Activated naive CD8-positive, alpha-beta T cell treated with anti-CD3 and anti-CD28 coated beads, Interleukin-2, amount 50 U/mL, for 16 hours (primary cell): Measurements from ENCODE around the gene PAK6.

ENCODE experiments used
- DNase-seq: peaks from one replicate; pipeline ENCODE4 v3.0.0-alpha.2; 2020; ENCODE audit warnings: low read depth, low spot score

The PAK6 gene

DNA sequence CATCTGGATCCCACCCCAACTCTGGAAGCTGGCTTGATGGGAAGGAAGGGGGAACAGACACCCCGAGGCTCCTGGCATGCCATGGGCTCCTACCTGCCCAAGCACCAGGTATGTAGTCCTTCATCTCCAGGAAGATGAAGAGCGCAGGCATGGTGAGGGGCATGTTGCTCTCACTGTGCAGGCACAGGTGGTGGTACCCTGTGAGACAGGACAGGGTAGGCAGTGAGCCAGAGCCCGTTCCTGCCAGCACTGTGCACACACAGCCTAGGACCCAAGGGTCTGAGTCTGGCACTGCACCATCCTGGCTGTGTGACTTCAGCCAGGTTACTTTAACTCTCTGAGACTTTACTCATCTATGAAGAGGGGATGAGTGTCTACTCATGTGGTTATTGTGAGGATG is 53.4 kb downstream of the PAK6 start:
- no peak for DNase-seq

GRCh38 chr15:40293006-40293405 is 54.1 kb downstream of the PAK6 start:
- no peak for DNase-seq

- no peak for DNase-seq
These were observed 55.3 kb downstream of the PAK6 start for GRCh38 chr15:40293905-40294895.

DNA sequence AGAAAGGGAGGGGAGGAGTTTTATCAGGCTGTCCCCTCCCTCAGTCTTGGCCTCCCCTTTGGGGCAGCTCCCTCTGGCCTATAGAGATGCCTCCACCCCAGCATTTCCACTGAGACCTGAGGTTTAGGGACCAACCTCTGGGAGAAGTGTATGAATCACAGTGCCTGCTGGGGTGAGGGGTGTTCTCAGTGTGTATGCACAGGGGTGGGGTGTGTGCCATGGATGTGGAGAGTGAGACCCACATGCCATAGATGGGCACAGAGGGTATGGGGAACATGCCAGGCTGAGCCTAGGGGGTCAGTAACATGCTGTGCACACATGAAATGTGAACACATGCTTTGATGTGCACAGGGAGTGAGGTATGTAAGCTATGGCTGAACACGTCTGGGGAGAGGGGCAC is 56.4 kb downstream of the PAK6 start:
- no peak for DNase-seq

GRCh38 chr15:40295877-40296560 is 57.2 kb downstream of the PAK6 start:
- DNase-seq, result no peak

DNA sequence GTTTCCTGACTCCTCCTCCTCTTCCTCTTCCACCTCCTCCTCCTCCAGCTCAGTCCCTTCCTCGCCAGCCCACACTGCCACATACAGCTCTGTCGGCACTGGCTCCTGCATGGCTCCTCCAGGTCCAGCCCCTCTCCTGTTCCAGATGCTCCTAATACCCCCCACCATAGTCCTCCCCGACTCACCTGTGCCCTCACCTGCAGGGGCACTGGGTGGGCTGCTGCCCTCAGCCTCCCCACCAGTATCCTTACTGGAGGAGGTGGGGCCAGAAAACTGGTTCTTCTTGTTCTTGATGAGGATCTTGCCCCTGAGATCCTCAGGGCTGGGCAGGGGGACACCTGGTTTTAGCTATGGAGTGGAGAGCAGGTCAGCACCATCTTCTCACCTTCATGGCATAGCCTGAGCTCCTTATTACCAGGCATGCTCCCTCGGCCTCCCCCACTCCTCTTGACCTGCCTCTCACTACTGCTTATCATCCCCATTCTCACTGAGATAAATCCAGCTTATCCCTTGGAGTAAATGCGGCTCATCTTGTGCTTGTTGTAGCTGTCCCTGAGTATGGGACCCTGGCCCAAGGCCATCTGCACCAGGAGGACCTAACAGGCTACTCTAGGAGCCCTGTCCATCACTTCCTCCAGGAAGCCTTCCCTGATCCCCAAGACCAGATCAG is 57.8 kb downstream of the PAK6 start:
- DNase-seq, result no peak

- no peak for DNase-seq
These were observed 58.5 kb downstream of the PAK6 start for GRCh38 chr15:40297356-40297755.

- no peak for DNase-seq
These were observed 59.5 kb downstream of the PAK6 start for GRCh38 chr15:40298216-40298935.

GRCh38 chr15:40300367-40300766 is 61.5 kb downstream of the PAK6 start:
- DNase-seq, result no peak

GRCh38 chr15:40300771-40301170 is 61.9 kb downstream of the PAK6 start:
- DNase-seq, result no peak

DNA sequence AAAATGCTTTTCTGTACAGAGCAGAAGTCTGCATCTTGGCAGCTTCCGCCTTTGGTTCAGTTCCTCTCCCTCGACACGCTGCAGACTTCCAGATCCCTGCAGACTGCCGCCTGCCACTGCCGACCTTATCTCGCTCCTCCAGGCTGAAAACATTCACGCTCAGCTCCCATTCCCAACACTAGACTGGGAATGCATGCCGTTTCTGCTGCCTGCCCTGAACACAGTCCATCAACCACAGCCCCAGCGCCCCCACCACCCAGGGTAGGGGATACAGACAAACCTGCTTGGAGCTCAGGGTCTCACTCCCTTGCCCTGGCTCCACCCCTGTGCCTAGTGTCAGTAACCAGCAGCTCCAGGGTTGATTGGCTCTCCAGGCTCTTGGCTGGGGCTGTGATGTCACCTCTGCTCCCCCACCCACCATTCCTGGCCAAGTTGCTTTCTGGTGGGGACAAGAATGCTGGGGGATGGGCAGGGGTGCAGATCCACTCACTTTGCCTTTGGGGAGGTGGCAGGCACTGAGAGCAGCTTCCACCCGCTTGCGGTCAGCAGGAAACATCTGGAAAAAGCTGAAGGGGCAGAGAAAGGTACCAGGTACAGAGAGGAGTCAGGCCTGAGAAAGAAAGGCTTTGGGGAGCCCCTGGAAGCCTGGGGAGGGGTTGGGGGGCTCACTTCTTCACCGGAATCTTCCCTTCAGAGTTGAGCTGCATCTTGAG is 62.8 kb downstream of the PAK6 start:
- DNase-seq, result no peak

GRCh38 chr15:40302288-40302886 is 63.5 kb downstream of the PAK6 start:
- no peak for DNase-seq

- DNase-seq, result no peak
These were observed 64.1 kb downstream of the PAK6 start for GRCh38 chr15:40302981-40303380.

DNA sequence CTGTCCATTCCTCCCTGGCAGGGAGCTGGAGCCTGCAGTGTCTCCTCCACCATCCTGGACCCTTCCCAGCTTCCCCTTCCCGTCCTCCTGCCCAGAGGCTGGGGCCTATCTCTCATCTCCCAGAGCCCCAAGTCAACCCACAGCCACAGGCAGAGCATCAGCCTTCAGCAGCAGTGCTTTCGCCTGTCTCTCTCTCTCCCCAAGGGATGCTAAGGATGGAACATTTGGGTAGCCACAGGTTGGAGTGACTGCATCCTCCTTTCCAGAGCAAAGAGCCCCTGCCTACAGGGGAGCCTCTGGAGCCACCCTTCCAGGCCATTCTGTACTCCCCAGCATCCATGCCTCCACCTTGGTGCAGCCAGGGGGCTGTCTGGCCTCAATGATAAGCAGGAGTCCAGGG is 64.7 kb downstream of the PAK6 start:
- DNase-seq, result no peak

DNA sequence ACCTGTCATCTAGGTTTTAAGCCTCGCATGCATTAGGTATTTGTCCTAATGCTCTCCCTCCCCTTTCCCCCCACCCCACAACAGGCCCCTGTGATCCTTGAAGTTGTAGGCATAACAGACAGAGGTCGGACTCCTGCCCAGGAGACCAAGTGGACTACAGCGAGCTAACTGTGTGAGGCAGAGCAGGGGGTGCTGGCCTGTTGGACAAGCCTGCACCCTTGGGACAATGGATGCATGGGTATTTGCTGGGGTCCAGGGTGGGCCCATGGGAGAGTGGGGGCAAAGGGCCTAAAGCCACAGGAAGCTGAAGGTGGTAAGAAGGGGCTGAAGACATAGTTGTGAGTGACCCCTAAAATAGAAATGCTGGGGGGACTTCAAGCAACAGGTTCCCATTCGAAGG is 66.4 kb downstream of the PAK6 start:
- no peak for DNase-seq

DNA sequence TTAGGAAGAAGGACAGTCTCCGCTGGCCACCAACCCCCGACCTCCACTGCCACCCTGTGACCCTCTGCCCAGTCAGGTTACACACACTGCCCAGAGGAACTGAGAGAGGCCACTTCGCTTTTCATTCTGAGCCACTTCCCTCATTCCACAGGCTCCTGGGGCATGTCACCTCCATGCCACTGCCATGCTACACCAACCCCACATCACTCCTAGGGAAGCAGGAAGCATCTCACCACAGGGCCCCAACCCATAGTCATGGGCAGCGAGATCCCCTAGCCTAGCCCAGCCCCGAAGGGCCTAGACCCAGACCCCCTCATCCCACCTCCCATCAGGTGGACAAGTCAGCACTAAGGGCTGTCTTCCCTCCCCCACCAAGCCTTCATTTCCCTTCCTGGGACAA is 67.5 kb downstream of the PAK6 start:
- DNase-seq, result no peak

- no peak for DNase-seq
These were observed 68.0 kb downstream of the PAK6 start for GRCh38 chr15:40306908-40307307.

DNA sequence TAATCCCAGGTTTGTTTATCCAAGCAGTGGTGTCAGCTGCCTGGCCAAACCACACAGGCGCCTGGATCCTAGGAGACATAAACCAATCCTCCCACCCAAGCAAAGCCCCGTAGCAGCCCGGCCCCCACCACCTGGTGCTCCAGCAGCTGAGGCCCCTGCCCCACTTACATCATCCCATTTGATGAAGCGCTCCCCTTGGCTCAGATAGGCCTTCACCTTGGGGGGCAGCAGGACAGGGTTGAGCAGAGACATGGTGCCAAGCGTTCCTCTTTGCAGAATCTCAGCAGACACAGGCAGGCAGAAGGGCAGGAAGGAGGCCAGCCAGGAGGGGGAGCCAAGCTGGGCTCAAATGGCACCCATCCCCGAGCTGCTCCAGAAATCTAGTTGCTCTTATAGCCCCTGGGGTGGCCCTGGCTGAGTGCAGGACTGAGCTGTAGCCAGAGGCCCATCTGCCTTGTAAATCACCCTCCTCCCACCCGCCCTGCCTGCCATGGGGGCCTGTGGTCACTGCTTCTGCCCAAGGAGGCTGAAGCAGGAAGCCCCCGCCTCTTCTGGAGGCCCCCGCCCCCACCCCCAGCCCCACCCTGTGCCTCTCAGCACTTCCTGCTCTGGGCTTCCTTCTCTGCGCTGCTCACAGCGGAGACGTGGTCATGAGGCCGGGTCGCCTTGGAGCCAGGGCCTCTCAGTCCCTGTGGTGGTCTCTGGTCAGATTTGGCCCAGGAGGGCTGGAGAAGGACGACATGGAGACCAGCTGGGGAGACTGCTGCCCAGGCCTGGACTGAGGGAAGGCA is 68.8 kb downstream of the PAK6 start, which contains the start of gene PLCB2:
Gene PLCB2 (minus strand): TSS at position 515 of the 791 bp plus-strand sequence. CDS start 263 bp downstream, at position 252.
- DNase-seq, result peak; percentile 31

- no peak for DNase-seq
These were observed 70.5 kb downstream of the PAK6 start for GRCh38 chr15:40309344-40309862.
